Calu3 (cell line): ENCODE results near the gene FNIP1. TPM values are rescaled to one million over a fixed set of nuclear protein-coding genes. Genes with fewer than 3 reads are reported as not detected.

ENCODE experiments used
- BruUV-seq: library from RNA; stranded (reverse); fragments of 400-500 nt; replicated peaks from 2 replicates; lab custom pipeline; 2021; lab: Mats Ljungman, UMichigan
- CTCF ChIA-PET: fragments of 300-600 bp; sonication (Branson Sonifier 250); formaldehyde crosslinking; loops from one replicate; lab custom pipeline; 2022; ENCODE audit warnings: antibody characterized with exemption; lab: Charles Lee
- DNase-seq: peaks from one replicate; pipeline ENCODE4 v3.0.0; 2022
- H3K27ac Mint-ChIP-seq: one replicate; pipeline ENCODE4 v1.8.0; 2022; ENCODE audit warnings: mixed read lengths; ENCODE audit not compliant: unreplicated experiment
- H3K27me3 Mint-ChIP-seq: one replicate; pipeline ENCODE4 v1.8.0; 2022; ENCODE audit warnings: mixed read lengths; ENCODE audit not compliant: unreplicated experiment
- H3K36me3 Mint-ChIP-seq: one replicate; pipeline ENCODE4 v1.8.0; 2022; ENCODE audit warnings: mild to moderate bottlenecking, moderate library complexity, mixed read lengths; ENCODE audit not compliant: insufficient read depth, unreplicated experiment
- H3K4me1 Mint-ChIP-seq: one replicate; pipeline ENCODE4 v1.8.0; 2022; ENCODE audit warnings: mild to moderate bottlenecking, low read depth, mixed read lengths; ENCODE audit not compliant: unreplicated experiment
- H3K4me3 Mint-ChIP-seq: one replicate; pipeline ENCODE4 v1.8.0; 2022; ENCODE audit warnings: mild to moderate bottlenecking, low read depth, moderate library complexity, mixed read lengths; ENCODE audit not compliant: unreplicated experiment
- H3K9me3 Mint-ChIP-seq: one replicate; pipeline ENCODE4 v1.8.0; 2022; ENCODE audit warnings: low read depth, mixed read lengths; ENCODE audit not compliant: unreplicated experiment
- CTCF ChIP-seq: fragments of 200-600 bp; IDR thresholded peaks from one replicate; pipeline ENCODE4 v1.8.0; 2022; ENCODE audit warnings: antibody characterized with exemption; ENCODE audit not compliant: unreplicated experiment
- intact Hi-C: fragments of 100-400 bp; cut with micrococcal nuclease; formaldehyde crosslinking; loops from one replicate; pipeline ENCODE4 v1.10.0; 2022; ENCODE audit not compliant: unreplicated experiment
- total RNA-seq: library from RNA; stranded (reverse); gene quantifications from 2 replicates; pipeline ENCODE4 v1.2.3, GENCODE V29; 2022

FNIP1 gene
- total RNA-seq, 1 experiment from 2014 or later: 46.0 TPM

GRCh38 chr5:131814990-131815389 lies 18.2 kb upstream of the FNIP1 start:
- intact Hi-C loops: no loop called here
- TF ChIP-seq CTCF: no peak
- no TSS peak for BruUV-seq
- no peaks in the 10 kb centered on the region for H3K36me3 Mint-ChIP-seq
- H3K27me3 Mint-ChIP-seq: no peaks in the 10 kb centered on the region
- CTCF ChIA-PET: no interaction called here
- H3K9me3 Mint-ChIP-seq: no peaks in the 10 kb centered on the region
- peaks cover 10% of the 10 kb centered on the region for H3K4me1 Mint-ChIP-seq
- H3K27ac Mint-ChIP-seq: peak overlapping the region; percentile 16
- DNase-seq: peak; percentile 24
- no peak overlapping the region for H3K4me3 Mint-ChIP-seq

- no peaks in the 10 kb centered on the region for H3K36me3 Mint-ChIP-seq
- peaks cover 10% of the 10 kb centered on the region for H3K4me1 Mint-ChIP-seq
- no TSS peak for BruUV-seq
- no peaks in the 10 kb centered on the region for H3K27me3 Mint-ChIP-seq
- no peak overlapping the region for H3K4me3 Mint-ChIP-seq
- DNase-seq: no peak
- CTCF ChIA-PET: interaction anchor here (0.7 kb wide), 1 partner anchor 194 kb away, joined by 3 read pairs; no protein-coding TSS in a partner anchor
- no peaks in the 10 kb centered on the region for H3K9me3 Mint-ChIP-seq
- TF ChIP-seq CTCF: no peak
- H3K27ac Mint-ChIP-seq: no peak overlapping the region
- intact Hi-C loops: no loop called here
Measured at GRCh38 chr5:131812371-131813160, 15.7 kb upstream of the FNIP1 start.

DNA sequence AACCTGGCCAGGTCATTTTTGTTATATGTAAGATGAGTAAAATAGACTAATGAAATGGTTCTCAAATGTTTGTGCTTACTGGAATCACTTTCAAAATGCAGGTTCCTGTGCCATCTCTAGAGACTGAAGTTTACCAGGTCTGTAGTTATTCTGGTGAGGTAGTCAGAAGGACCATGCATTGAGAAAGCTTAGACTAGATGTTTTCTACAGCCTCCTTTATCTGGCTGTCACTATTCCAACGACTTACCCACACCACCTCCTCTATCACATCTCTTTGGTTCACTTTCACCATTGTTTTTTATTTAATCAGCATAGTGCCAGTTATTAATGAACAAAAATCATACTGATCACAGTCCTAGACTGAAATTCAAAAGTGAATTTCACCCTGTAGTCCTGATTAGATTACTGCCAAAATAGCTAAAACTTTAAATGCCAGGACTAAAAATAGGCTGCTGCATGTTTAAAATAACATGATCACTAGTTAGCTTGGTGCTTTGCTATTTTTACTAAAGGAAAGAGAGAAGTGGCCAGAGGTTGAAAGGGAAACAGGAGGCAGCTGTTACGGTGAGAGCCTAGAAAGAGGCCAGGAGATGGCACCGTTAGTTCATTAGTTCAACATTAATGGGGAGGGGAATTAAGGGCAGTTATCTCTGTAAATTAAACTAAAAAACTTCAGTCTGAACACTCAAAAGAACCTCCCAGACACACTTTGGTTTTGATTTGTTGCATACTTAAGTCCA lies 13.9 kb upstream of the FNIP1 start:
- H3K27me3 Mint-ChIP-seq: no peaks in the 10 kb centered on the region
- no peaks in the 10 kb centered on the region for H3K9me3 Mint-ChIP-seq
- no peak for TF ChIP-seq CTCF
- peaks cover 10% of the 10 kb centered on the region for H3K4me1 Mint-ChIP-seq
- CTCF ChIA-PET: interaction anchor here (0.7 to 2.2 kb wide), 4 partner anchors 11 to 253 kb away, joined by 3 to 19 read pairs (median 5); partner anchors contain the start of gene FNIP1
- H3K4me3 Mint-ChIP-seq: no peak overlapping the region
- intact Hi-C loops: loop anchor here (1.0 kb wide), 1 partner anchor 197 kb away; no protein-coding TSS in a partner anchor
- no peak overlapping the region for H3K27ac Mint-ChIP-seq
- BruUV-seq: no TSS peak
- no peaks in the 10 kb centered on the region for H3K36me3 Mint-ChIP-seq
- DNase-seq: peak; percentile 19

- H3K36me3 Mint-ChIP-seq: peaks cover 42% of the 10 kb centered on the region
- DNase-seq: peak; percentile 51
- peak overlapping the region; percentile 95 for H3K4me3 Mint-ChIP-seq
- H3K27ac Mint-ChIP-seq: peak overlapping the region; percentile 94
- no peaks in the 10 kb centered on the region for H3K27me3 Mint-ChIP-seq
- no peak for TF ChIP-seq CTCF
- TSS peak; percentile 44 for BruUV-seq
- intact Hi-C loops: loop anchor here (5.0 kb wide), 3 partner anchors 159 to 211 kb away; partner anchors contain the start of gene RAPGEF6
- no peaks in the 10 kb centered on the region for H3K9me3 Mint-ChIP-seq
- CTCF ChIA-PET: interaction anchor here (1.3 to 2.0 kb wide), 2 partner anchors 15 to 212 kb away, joined by 5 to 7 read pairs; no protein-coding TSS in a partner anchor
- H3K4me1 Mint-ChIP-seq: peaks cover 10% of the 10 kb centered on the region
Measured at GRCh38 chr5:131795879-131796792, 681 bp downstream of the FNIP1 start.
